LHCN-M2 (cell line): Measurements from ENCODE around the gene FBRSL1. TPM values are rescaled to one million over a fixed set of nuclear protein-coding genes. Genes with fewer than 3 reads are reported as not detected.

Source experiments
- DNase-seq: peaks from one replicate; pipeline ENCODE4 v3.0.0-alpha.2; 2012; ENCODE audit warnings: low read depth
- total RNA-seq: library from RNA; depleted of rRNA; stranded (reverse); fragments of >200 nt; gene quantifications from 2 replicates; pipeline ENCODE4 v1.2.3, GENCODE V29; 2014; rRNA removed

Gene FBRSL1
- total RNA-seq, 1 experiment from 2014 or later = 12.0 TPM

DNA sequence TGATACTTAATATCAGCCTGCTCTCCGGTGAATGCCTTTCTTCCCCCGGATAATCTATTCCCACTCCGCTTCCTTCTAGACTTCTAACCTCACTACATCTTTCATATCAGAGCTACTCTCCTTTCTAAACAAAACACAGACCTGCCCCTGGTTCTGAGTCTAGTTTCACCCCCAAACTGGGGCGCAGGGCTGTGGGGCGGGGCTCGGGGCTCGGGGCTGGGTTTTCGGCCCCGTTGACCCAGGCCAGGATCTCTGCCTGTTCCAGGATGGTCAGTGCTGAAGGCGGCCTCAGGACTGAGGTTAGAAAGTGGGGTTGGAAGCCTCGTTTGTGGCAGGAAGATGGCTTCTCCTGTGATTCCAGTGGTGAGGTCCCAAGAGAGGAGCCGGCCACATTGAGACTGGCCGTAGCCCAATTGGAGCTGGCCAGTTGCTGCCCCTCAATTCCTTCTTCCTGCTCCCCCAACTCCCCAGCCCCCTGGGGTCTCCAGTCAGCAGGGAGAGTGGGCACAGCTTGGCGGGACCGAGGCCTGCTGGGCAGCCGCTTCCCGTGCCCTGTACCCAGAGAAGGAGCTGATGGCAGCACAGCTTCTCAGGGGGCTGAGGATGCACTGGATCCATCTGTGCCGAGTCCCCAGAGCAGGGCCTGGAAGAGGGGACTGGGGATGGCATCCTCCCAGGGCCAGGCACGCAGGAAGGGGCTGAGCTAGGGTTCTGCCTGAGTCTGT is 67.5 kb downstream of the FBRSL1 start:
- no peak for DNase-seq

DNA sequence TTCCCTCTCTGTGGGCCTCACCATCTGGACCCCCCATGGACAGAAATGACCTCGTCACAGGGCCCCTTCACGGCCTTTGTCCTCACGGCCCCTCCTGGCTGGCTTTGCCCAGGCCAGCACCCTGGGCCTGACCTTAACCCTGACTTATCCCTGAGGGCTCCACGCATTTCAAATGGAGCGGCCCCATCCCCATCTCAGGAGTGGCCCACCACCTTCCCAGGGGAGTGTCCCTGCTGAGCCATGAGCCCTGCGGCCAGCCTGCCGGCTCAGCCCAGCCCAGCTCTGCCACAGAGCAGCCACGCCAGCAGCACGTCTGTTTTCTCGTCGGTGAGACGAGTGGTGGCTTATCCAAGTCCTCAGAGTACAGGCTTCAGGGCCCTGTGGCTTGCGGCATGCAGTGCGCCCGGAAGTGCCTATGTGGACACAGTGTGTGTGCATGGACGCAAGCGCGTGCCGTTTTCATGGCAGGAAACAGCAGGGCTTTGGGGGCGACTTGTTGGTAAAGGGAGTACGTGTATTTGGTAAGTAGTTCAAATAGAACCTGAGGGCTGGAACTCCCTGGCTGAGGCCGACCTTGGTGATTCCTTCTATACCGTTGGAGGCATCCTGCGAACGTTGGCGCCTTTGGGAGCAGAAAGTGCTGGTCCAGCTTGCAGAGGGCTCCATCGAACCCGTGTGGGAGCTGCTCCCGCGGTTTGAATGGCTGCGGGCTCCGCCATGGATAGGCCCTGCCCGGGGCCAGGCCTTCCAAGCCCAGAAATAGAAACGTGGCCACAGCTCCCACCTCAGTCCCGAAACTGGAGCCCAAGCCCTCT is 68.3 kb downstream of the FBRSL1 start:
- no peak for DNase-seq

DNA sequence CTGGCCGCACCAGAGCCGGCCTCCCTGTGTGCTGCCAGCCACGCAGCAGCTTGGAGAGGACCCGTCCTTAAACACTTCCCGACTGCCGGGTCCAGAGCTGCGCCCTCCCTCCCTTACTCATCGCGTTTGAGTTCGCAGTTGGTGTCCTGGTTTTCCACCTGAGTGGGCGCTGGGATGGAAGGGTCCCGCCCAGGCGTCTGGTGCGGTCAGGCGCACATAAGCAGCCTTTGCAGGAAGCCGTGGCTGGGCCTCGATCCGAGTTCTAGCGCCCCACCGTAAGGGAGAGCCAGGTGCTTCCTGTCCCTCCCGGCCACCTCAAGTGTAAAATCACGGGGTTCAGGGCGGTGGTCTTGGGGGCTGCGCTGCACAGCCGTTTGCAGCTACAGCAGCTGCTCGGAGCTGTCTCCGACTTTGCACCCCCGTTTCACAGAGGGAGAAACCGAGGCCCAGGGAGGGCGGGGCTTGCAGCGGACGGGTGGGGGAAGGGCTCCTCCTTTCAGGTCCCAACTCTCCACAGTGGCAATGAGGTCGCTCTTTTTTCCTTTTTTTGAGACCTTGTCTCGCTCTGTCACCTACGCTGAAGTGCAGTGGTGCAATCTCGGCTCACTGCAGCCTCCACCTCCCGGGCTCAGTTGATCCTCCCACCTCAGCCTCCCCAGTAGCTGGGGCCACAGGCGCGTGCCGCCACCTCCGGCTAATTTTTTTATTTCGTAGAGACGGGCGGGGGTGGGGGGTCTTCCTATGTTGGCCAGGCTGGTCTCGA is 69.1 kb downstream of the FBRSL1 start:
- no peak for DNase-seq

DNA sequence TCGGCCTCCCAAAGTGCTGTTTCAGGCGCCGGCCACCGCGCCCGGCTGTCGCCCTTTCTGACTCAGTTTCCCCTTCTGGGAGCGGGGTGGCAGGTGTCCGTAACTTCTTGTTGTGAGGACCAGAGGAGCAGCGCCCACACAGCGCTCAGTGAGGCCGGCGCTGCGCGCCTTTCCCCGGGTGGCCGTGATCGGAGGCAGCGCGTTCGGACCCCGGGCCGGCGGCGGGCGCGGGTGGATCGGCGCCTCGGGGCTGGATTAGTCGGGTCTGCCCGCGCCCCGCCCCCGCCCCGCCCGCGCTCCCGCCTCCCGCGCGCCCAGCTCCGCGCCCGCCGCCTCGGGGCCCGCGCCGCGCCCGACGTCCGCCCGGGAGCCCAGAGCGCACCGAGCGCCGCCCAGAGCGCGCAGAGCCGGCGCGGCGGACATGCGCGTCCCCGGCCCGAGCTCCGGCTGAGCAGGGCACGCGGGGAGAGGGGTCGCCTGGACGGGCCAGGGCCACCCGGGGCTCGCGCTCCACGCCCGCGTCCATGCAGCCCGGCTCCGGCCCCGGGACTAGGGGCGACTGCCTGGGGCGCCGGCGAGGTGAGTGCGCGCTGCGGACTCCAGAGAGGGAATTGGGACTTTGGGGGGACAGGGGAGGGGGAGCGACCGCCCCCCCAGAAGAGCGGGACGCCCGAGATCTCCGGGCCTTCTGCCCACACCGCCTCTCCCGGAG is 69.9 kb downstream of the FBRSL1 start:
- peak; percentile 19 for DNase-seq

DNA sequence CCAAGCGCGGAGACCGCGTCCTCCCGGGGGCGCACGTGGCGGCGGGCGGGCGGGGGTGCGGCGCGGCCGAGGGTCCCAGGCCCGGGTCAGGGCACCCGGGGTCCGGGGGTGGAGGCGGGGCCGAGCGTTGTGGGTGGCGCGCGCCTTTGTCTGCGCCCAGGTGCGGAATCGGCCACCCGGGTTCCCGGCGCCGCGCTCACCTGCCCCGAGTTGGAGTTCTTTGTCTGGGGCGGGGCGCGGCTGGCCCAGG is 70.3 kb downstream of the FBRSL1 start:
- no peak for DNase-seq

DNA sequence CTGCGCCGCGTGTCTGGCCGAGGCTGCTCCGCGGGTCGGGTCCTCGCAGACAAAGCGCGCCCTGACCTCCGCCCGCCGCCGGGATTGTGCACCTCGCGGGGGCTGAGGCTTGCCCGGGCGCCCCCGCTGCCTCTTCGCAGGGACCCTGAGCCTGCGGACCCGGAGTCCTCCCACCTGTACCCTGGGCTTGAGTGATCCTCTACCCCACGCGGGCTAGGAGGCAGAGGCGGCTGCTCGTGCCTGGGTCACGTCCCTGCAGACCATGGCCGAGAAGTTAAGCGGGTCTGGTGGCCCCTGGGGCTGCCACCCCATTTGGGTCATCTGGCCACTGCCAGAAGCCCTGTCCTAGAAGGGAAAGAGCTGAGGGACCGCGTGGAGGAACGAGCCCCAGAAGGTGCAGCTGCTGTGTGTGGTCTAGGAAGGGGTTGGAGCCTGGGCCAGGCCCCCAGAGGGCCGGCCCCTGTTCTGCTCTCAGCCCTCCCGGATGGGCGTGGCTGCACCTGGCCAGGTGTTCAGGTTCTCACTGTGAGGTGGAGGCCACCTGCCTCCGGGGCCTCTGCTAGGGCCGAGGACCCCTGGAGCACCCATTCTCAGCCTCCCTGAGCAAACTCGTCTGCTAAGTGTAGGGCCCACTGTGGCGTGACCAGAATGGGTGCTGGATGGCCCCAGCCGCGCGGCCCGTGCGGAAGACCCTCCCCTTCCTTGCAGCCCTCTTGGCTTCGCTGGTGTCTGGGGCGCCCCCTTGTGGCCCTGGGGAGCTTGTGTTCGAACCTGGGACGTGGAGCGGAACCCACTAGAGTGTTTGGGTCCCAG is 70.9 kb downstream of the FBRSL1 start:
- DNase-seq = peak; percentile 27

Other genes with a start within 250 kb of the FBRSL1 start
- gene GALNT9, start 160.6 kb upstream of the FBRSL1 start, total RNA-seq = 0.63 and 0.64 TPM in 2 replicates
- gene LRCOL1, start 120.4 kb downstream of the FBRSL1 start, total RNA-seq = not detected in 2 replicates
- not detected in 2 replicates for gene P2RX2, start 128.6 kb downstream of the FBRSL1 start, total RNA-seq
- gene POLE, start 197.2 kb downstream of the FBRSL1 start, total RNA-seq = 30.3 and 34.8 TPM in 2 replicates
- 31.6 and 33.2 TPM in 2 replicates for gene PXMP2, start 197.4 kb downstream of the FBRSL1 start, total RNA-seq
- gene PGAM5, start 220.7 kb downstream of the FBRSL1 start, total RNA-seq = 42.4 and 48.8 TPM in 2 replicates